GM18858 (cell line): ENCODE data around the gene ZNF763.
A peak's percentile ranks its signal among the peaks of the same experiment; 100 is the strongest.
"Not testable (repeated sequence)": the region's sequence is repeated elsewhere in the genome, so short reads cannot be mapped to it uniquely, and the experiment has no call there.

Source experiments
- ATAC-seq: cut with Tn5 transposase; IDR thresholded peaks from one replicate; pipeline ENCODE4 v1.9.1; 2021; ENCODE audit not compliant: unreplicated experiment

The ZNF763 gene

GRCh38 chr19:11971041-11971440 lies 6.2 kb downstream of the ZNF763 start:
- ATAC-seq, result no peak

DNA sequence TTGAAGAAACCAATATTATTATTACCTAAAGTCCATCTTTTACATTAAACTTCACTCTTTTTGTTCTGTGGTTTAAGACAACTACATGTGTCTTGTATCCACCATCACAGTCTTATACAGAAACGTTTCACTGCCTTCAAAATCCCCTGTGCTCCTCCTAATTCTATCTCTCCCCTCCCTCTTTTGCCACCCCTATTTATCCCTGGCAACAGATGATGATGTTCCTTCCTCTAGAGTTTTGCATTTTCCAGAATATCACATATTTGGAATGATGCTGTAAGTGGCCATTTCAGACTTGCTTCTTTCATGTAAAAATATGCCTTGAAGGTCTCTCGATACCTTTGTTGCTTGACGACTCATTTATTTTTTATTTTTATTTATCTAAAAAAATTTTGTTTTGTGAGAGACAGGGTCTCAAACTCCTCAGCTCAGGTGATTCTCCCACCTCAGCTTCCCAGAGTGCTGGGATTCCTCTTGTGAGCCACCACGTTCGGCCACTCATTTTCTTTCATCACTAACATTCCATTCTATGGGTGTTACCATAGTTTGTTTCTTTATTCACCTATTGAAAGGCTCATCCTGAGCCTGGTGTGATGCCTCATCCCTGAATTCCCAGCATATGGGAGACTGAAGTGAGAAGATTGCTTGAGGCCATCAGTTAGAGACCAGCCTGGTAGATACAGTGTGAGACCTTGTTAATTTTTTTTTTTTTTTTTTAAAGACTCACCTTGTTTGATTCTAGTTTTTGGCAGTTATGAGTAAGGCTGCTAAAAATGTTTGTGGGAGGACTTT lies 8.4 kb downstream of the ZNF763 start:
- no peak for ATAC-seq

GRCh38 chr19:11978492-11979100 lies 13.8 kb downstream of the ZNF763 start:
- no peak for ATAC-seq

GRCh38 chr19:11979527-11979926 lies 14.7 kb downstream of the ZNF763 start:
- no peak for ATAC-seq

DNA sequence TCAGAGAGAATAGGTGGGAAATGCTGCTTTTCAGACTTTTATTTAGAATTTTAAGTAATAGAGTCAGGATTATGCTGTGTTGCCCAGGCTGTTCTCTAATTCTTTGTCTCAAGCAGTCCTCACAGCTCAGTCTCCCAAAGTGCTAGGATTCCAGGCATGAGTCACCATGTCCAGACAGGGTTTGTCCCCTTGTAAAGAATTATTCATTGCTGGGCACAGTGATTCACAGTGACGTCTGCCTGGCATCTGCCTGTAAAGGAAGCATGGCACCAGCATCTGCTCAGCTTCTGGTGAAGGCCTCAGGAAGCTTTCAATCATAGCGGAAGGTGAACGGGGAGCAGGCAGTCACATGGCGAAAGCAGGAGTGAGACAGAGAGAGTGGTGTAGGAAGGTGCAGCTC lies 17.7 kb downstream of the ZNF763 start:
- ATAC-seq, result no peak

GRCh38 chr19:11984986-11985385 lies 20.1 kb downstream of the ZNF763 start:
- ATAC-seq, result no peak

- ATAC-seq, result no peak
These were observed 21.9 kb downstream of the ZNF763 start for GRCh38 chr19:11986754-11987153.

GRCh38 chr19:11987405-11988281 lies 22.8 kb downstream of the ZNF763 start:
- peak; percentile 47 for ATAC-seq

DNA sequence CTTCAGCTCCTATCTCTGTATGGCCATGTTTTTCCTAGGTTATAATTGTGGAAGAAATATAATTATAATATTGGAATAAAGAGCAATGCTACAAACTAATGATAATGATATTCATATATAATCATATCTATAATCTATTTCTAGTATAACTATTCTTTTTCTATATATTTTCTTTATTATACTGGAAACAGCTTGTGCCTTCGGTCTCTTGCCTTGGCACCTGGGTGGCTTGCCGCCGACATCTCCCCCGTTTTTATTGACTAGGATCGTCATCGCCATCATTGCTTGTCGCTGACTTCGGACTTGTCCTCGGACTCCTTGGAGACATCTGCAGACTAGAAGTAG lies 24.2 kb downstream of the ZNF763 start:
- no peak for ATAC-seq

DNA sequence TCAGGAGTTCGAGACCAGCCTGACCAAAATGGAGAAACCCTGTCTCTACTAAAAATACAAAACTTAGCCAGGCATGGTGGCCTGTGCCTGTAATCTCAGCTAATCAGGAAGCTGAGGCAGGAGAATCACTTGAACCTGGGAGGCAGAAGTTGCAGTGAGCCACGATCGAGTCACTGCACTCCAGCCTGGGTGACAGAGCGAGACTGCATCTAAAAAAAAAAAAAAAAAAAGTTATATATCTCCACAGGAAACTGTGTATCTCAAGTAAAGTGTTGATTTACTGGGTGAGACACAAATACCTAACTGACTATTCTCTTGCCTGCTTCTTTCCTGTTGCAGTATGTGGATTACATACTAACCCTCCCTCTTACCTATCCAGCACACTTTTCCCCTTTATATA lies 27.1 kb downstream of the ZNF763 start:
- ATAC-seq, result not testable (repeated sequence)

GRCh38 chr19:11995174-11995573 lies 30.3 kb downstream of the ZNF763 start:
- ATAC-seq, result no peak

GRCh38 chr19:12000152-12000981 lies 35.5 kb downstream of the ZNF763 start:
- ATAC-seq, result peak; percentile 47

- no peak for ATAC-seq
These were observed 50.3 kb downstream of the ZNF763 start for GRCh38 chr19:12015015-12015752.

DNA sequence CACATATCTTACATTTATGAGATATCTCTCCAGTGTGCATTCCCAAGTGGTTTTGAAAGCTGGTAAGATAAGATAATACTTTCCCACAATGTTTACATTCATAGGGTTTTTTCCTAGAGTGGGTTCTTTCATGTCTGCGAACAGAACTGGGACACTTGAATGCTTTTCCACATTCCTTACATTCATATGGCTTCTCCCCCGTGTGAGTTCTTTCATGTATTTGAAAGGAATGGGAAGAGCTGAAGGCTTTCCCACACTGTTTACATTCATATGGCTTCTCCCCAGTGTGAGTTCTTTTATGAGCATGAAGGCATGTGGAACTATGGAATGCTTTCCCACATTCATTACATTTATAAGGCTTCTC lies 50.9 kb downstream of the ZNF763 start:
- no peak for ATAC-seq
